ENCODE results near the gene BEND3. TPM values are rescaled to one million over a fixed set of nuclear protein-coding genes. Genes with fewer than 3 reads are reported as not detected.

Gene BEND3
- total and polyA plus RNA-seq, 9 of the 15 experiments (the other 6 are each of a cell fraction or from before 2014, with no cell fraction given) = 0.64 to 8.4 (median 3.3) TPM

DNA sequence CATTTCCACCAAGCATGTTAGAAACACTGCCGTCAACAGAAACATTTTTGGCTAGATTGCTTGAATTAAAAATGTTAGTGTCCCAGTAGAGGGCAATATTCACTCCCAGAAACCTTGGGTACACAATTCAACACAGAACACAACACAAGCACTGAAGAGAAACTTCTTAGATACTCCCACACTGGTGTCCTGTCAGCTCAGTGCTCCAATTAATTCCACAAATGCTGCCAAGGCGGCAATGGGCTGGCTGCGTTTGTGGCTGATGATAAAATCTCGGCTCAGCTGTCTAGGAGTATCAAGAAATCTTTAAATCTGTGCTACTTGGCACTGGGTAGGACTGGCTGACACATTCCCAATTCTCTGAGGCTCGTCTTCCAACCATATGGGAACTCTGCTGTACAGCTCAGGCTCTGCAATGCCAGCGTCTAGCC is 39.3 kb downstream of the BEND3 start:
- ChIA-PET CTCF (ENCODE audit: low intra/inter-chr PET ratio) (interaction anchor here (0.7 kb wide), 1 partner anchor 10 kb away, joined by 3 read pairs; no protein-coding TSS in a partner anchor), POLR2A (no interaction called here)
- Histone ChIP-seq H3K9me3 (replicated peaks; ENCODE audit: control insufficient read depth, insufficient read depth, low read depth, low read length) (no peaks in the 10 kb centered on the region), H3K4me2 (ENCODE audit: insufficient read depth, low read length) (no peak overlapping the region), H3K36me3 (ENCODE audit: control insufficient read depth, insufficient read depth, low read length) (no peaks in the 10 kb centered on the region), H3K27me3 (ENCODE audit: control insufficient read depth in 2 of 2, insufficient read depth in 2 of 2, low read length in 2 of 2) (no peaks in the 10 kb centered on the region), H3K4me3 (no peak overlapping the region), H3K27ac (ENCODE audit: extremely low read depth, low read depth, low read length) (no peak overlapping the region), H4K20me1 (replicated peaks; ENCODE audit: control insufficient read depth, insufficient read depth, low read length) (no peaks in the 10 kb centered on the region), H3K4me1 (replicated peaks in 1 of 2; ENCODE audit: control insufficient read depth in 2 of 2, insufficient read depth in 2 of 2, low read length in 2 of 2) (peaks cover 0 to 3% of the 10 kb centered on the region in 2 experiments; a peak in 2 of 5 replicates), H2AFZ (ENCODE audit: low read depth, low read length) (no peak overlapping the region), H3K79me2 (ENCODE audit: control insufficient read depth, insufficient read depth, low read length) (no peaks in the 10 kb centered on the region), H3K9ac (ENCODE audit: insufficient read depth in 1 of 2, low read depth in 2 of 2, low read length in 2 of 2) (no peak overlapping the region), H3K9me1 (ENCODE audit: control insufficient read depth, insufficient read depth, low read length) (no peaks in the 10 kb centered on the region)
- WGBS (ENCODE audit: insufficient coverage, low coverage, missing lambda C conversion rate) = 54% methylated on average over 6 of the region's 6 CpGs
- FAIRE-seq (no peak), ATAC-seq (no peak), DNase-seq (ENCODE audit: extremely low read depth in 1 of 4, low spot score in 3 of 4) (no peak)
- in situ Hi-C loops (cut with MboI) (no loop called here), intact Hi-C loops (cut with micrococcal nuclease) (loop anchor here (5.0 kb wide), 1 partner anchor 36 kb away; no protein-coding TSS in a partner anchor)
- no TSS peak for BruUV-seq (replicated peaks)
- TF ChIP-seq ZSCAN32 (CRISPR knock-in tag; IDR thresholded peaks at IDR 0.05) = no peak
- TF ChIP-seq HMG20B (CRISPR knock-in tag; IDR thresholded peaks at IDR 0.05) = no peak
- TF ChIP-seq PML (IDR thresholded peaks at IDR 0.05; ENCODE audit: low read length) = no peak
- peak in 1 of 2 experiments; percentile 43; a peak in 2 of 4 replicates for TF ChIP-seq RAD21 (CRISPR knock-in tag; conservative IDR thresholded peaks at IDR 0.05 in 1 of 2, IDR thresholded peaks at IDR 0.05 in 1 of 2)
- TF ChIP-seq ARID1B (IDR thresholded peaks at IDR 0.05) = no peak
- TF ChIP-seq KLF13 (tag; IDR thresholded peaks at IDR 0.05; ENCODE audit: borderline replicate concordance, low read depth) = no peak
- TF ChIP-seq ZBTB17 (CRISPR knock-in tag; IDR thresholded peaks at IDR 0.05) = no peak
- no peak for TF ChIP-seq NR0B1 (IDR thresholded peaks at IDR 0.05; ENCODE audit: partially characterized antibody)
- TF ChIP-seq E2F4 (CRISPR knock-in tag; IDR thresholded peaks at IDR 0.05; ENCODE audit: low read depth) = no peak
- no peak for TF ChIP-seq HNRNPUL1 (IDR thresholded peaks at IDR 0.05; ENCODE audit: low read length)
- no peak for TF ChIP-seq PHTF2 (CRISPR knock-in tag; IDR thresholded peaks at IDR 0.05)
- TF ChIP-seq REST (IDR thresholded peaks at IDR 0.05; ENCODE audit: borderline replicate concordance) = peak; percentile 3; the same call in 1 of the 2 replicates
- no peak for TF ChIP-seq REST (CRISPR knock-in tag; IDR thresholded peaks at IDR 0.05; ENCODE audit: low read depth)
